HG03066 (cell line): ENCODE data around the gene COMMD2.

ENCODE experiments used
- ATAC-seq: cut with Tn5 transposase; IDR thresholded peaks from one replicate; pipeline ENCODE4 v1.9.1; 2021; ENCODE audit warnings: low read depth; ENCODE audit not compliant: unreplicated experiment

The COMMD2 gene

DNA sequence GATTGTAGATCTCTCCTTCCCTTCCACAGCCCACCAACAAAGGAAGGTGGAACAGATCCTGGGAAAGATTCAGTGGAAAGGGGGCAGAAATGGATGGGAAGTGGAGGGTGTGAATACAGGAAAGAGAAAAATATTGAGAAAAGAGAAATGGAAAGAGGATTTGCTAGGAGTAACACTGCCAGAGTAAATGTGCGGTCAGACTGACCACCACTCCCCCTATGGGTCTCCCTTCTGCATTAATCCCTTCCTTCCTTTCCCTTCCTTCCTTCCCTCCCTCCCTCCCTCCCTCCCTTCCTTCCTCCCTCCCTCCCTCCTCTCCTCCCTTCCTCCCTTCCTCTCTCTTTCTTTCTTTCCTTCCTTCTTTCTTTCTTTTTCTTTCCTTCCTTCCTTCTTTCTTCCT, 12.0 kb upstream of the COMMD2 start:
- ATAC-seq, result no peak

- ATAC-seq, result no peak
Measured at GRCh38 chr3:149763565-149764195, 11.4 kb upstream of the COMMD2 start.

GRCh38 chr3:149753717-149754116, 1.4 kb upstream of the COMMD2 start:
- no peak for ATAC-seq

DNA sequence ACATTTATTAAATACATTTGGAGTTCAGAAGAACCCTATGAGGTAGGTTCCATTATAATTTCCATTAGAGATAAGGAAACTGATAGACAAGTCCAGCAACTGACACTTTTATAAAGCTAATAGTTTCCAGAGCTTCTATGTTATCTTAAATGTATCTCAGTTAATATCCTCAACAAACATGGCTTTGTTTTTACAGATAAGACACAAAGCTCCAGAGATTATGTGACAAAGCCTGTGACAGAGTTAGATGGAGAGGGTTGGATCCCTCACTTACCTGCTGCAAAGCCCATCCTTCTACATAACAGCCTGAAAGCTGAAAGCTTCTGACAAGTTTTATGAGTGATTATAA, 473 bp upstream of the COMMD2 start:
- ATAC-seq, result peak; percentile 6

DNA sequence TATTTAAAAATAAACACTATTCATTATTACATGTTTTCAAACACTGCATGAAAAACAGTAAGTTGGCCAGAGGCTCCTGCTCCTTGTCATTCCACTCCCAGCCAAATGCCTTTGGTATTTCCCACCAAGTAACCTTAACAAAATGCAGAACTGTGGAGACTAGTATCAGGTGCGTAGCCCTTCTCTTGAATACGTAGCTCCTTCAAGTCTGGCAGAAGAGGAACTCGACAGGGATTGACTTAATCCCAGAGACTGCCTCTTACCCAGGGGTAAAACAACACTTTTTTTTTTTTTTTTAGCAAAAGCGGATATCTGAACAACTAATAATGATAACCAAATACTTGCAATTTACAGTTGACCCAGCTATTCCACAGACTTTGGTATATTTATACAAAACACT, 738 bp downstream of the COMMD2 start:
- ATAC-seq, result no peak

DNA sequence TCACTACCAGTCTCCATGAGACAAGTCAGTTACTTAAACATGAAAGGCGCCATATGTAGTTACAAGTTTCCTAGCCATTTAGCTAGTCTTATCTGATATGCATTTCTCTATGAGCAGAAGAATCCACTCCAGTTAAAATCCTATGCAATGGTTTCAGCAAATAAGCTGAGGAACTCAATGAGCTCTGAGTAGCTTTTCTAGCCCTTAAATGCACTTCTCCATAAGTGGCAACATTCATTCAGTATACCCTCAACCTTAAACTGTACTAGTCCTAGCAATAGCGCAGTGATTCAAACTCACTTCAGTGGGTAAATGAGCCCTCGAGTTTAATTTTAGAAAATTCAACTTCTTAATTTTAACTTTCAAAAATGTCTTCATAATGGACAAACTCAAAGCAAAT, 7.7 kb downstream of the COMMD2 start:
- no peak for ATAC-seq

GRCh38 chr3:149744151-149744550, 8.1 kb downstream of the COMMD2 start:
- ATAC-seq, result no peak

GRCh38 chr3:149739396-149739795, 12.9 kb downstream of the COMMD2 start:
- no peak for ATAC-seq

GRCh38 chr3:149738876-149739275, 13.4 kb downstream of the COMMD2 start:
- no peak for ATAC-seq

DNA sequence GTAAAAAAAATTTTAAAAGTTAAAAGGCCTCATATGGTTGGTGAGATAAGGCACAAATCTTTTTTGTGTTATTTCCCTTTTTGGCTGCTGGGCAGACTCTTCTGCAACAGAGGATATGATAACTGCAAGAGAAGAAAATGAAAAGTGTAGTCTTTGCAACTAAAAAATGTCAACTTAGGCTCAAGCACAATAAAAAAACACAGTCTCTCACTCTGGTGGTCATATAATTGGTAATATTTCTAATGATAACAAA, 15.4 kb downstream of the COMMD2 start:
- no peak for ATAC-seq

DNA sequence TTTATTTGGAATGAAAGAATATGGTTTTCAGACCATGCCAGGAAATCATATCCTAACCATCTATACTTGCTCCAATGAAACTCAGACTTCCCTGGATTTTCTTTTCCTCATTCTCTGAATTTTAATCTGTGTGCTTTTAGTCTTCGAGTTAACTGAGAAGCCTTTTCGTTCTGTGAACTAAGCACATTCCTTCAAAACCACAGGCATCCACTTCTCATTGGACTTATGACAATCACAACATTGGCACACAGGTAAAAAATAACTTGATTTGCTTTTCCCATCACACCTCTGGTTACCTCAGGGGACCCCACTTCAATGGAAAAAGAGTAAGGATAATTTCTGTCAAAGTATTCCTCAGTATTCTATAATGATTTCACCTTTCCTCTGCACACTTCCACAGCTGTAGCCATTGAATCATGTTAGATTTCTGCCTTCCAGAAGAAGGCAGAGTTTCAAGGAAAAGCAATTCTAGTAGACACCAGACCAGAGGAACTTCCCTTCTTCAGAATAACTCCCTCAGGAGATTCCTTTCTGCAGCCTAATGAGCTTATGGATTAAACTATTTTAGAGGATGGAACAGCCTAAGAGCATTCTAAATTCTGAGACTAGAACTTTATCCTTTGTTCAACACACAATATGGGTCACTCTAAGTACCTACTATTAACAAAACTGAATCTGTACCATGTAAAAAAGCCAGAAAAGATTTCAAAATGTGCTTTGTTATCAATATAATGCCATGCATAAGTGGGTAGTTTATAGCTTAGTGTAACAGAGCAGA, 15.9 kb downstream of the COMMD2 start:
- no peak for ATAC-seq

GRCh38 chr3:149732234-149732633, 20.1 kb downstream of the COMMD2 start:
- no peak for ATAC-seq

DNA sequence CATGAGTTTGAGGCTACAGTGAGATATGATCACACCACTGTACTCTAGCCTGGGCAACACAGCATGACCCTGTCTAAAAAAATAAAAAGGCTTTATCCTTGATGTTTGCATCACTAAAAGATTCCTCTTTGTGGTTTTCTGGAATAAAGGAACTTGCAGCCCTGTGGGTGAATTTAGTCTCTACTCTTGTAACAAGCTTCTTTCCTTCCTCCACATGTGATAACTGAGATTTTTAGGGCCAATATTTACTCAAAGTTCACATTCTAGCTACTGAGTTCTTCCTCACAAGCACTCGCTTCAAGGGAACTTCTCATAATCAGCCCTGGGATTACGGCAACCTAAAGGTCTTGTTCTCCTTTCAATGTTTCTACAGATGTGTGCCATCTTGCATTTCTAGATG, 24.6 kb downstream of the COMMD2 start:
- ATAC-seq, result no peak

- ATAC-seq, result peak; percentile 87
Measured at GRCh38 chr3:149726716-149727407, 25.4 kb downstream of the COMMD2 start.

GRCh38 chr3:149723781-149724180, 28.5 kb downstream of the COMMD2 start:
- no peak for ATAC-seq

GRCh38 chr3:149720918-149721317, 31.4 kb downstream of the COMMD2 start:
- no peak for ATAC-seq

- ATAC-seq, result no peak
Measured at GRCh38 chr3:149717391-149718056, 34.8 kb downstream of the COMMD2 start.

DNA sequence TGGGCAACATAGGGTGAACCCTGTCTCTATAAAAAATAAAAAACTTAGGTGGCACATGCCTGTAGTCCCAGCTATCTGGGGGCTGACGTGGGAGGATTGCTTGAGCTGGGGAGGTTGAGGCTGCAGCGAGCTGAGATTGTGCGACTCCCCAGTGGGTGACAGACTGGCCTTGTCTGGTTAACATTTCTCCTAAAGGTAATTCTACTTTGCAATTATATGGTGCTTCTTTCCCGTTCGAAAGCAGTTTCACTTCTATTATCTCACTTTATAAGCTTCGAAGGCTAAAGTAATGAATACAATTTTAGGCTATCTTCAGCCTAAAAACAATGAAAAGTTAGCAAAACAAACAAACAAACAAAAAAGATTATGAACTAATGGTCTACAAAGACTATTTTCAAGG, 35.3 kb downstream of the COMMD2 start:
- ATAC-seq, result no peak

DNA sequence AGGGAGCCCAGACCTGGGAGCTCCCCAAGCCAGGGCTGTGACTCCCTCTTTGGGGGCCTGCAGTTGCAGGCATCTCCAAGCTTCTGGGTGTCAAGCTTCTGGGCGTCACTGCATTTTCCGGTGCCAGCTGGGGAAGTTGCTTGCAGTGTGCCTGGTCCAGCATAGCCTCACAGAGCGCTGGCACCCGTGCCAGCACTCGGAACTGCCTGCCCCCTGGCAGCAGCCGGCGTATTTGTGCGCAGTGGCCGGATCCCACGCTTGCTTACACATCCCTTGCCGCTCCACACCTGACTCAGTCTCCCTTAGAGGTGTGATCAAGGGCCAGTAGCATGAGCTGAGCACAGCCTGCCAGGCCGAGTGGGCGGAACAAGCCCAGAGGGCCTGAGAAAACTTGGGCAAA, 37.0 kb downstream of the COMMD2 start:
- no peak for ATAC-seq

DNA sequence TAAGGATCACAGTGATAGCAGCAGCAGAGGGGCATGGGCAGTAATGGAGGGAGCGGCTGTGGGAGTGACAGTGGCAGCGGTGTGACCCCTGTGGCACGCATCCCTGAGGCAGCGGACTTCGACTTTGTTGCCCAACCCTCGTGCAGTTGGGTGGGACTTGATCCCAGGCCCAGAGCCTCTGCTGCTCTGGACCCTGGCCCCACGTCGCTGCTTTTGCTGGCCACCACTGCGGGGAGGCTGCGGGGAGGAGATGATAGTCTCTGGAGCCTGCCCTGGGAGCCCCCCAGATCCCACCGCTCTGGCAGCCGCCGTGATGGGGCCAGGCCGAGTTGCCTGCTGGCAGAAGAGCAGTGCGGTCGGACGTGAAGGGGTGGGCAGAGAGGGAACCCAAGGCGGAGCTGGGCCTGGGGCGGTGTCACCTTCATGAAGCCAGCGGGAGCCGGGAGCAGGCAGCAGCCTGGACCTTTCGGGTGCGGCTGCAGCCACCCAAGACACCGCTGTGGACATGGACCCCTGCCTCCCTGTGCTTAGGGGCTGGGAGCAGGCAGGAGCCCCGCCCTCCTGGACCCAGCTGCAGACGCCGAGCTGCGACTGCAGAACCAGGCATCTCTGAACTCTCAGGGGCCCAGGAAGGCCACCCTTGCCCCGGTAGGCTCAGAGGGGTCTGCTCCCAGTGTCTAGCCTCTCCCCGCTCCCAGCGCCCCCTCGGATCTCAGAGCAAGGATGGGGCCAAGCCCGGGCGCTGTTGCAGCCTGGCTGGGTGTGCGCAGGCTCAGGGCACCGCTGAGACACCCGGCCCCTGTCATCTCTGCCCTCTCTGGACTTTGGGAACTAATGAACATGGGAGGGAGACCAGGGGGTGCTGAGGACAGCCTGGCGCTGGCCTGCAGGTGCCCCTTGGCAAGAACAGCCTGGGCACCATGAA, 38.3 kb downstream of the COMMD2 start:
- ATAC-seq, result no peak

- ATAC-seq, result no peak
Measured at GRCh38 chr3:149706905-149707304, 45.4 kb downstream of the COMMD2 start.
